MCF 10A (cell line): ENCODE measurements around the gene NPIPA2. TPM values are rescaled to one million over a fixed set of nuclear protein-coding genes. Genes with fewer than 3 reads are reported as not detected.
"Not testable (repeated sequence)": the region's sequence is repeated elsewhere in the genome, so short reads cannot be mapped to it uniquely, and the experiment has no call there.

Experiments used
- BruUV-seq: library from RNA; stranded (reverse); fragments of 400-500 nt; replicated peaks from 2 replicates; lab custom pipeline; 2021; lab: Mats Ljungman, UMichigan
- CTCF ChIA-PET: fragments of 300-600 bp; sonication (Branson Sonifier 250); formaldehyde crosslinking; extraction: SDS; loops from one replicate; lab custom pipeline; 2021; ENCODE audit warnings: antibody characterized with exemption, inconsistent platforms; lab: Yijun Ruan, JAX
- POLR2A ChIA-PET: fragments of 300-600, 350-650 bp; sonication (Branson Sonifier 250); formaldehyde crosslinking; extraction: SDS; loops from one replicate; lab custom pipeline; 2020; ENCODE audit warnings: antibody characterized with exemption, inconsistent platforms; lab: Yijun Ruan, JAX
- DNase-seq: peaks from one replicate; pipeline ENCODE4 v3.0.0-alpha.2; 2018; ENCODE audit not compliant: unreplicated experiment
- H3K27ac Mint-ChIP-seq: one replicate; pipeline ENCODE4 v1.8.0; 2022; ENCODE audit warnings: mild to moderate bottlenecking, low read depth, mixed read lengths; ENCODE audit not compliant: unreplicated experiment
- H3K27me3 Mint-ChIP-seq: one replicate; pipeline ENCODE4 v1.8.0; 2022; ENCODE audit warnings: mixed read lengths; ENCODE audit not compliant: insufficient read depth, unreplicated experiment
- H3K36me3 Mint-ChIP-seq: one replicate; pipeline ENCODE4 v1.8.0; 2022; ENCODE audit warnings: mild to moderate bottlenecking, moderate library complexity, mixed read lengths; ENCODE audit not compliant: insufficient read depth, unreplicated experiment
- H3K4me1 Mint-ChIP-seq: one replicate; pipeline ENCODE4 v1.8.0; 2022; ENCODE audit warnings: mixed read lengths; ENCODE audit not compliant: insufficient read depth, unreplicated experiment
- H3K4me3 Mint-ChIP-seq: one replicate; pipeline ENCODE4 v1.8.0; 2022; ENCODE audit warnings: mild to moderate bottlenecking, moderate library complexity, mixed read lengths; ENCODE audit not compliant: unreplicated experiment
- H3K9me3 Mint-ChIP-seq: one replicate; pipeline ENCODE4 v1.8.0; 2022; ENCODE audit warnings: mixed read lengths; ENCODE audit not compliant: unreplicated experiment
- intact Hi-C: fragments of 100-400 bp; cut with micrococcal nuclease; formaldehyde crosslinking; loops from 2 replicates; pipeline ENCODE4 v1.14.1; 2022
- total RNA-seq: library from RNA; stranded (reverse); gene quantifications from 2 replicates; pipeline ENCODE4 v1.2.3, GENCODE V29; 2022

The NPIPA2 gene
- total RNA-seq, 1 experiment from 2014 or later = 7.3 TPM

DNA sequence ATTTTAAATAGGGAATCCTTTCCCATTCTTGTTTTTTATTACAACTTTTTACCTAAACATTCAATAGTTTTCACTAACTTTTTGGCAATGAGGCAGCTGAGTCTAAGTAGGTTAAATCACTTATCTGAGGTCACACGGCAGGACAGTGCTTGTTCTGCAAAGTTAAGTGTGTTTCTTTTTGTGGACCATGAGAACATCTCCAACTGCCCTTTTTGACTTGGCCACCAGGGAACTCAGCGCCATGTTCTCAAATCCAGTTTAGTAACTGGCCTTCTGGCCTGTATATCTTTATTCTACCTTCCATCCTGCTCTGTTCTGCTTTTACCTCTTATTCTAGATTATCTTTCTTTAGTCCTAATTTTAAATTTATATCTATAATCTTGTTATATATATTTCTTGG is 31.3 kb downstream of the NPIPA2 start:
- intact Hi-C loops, H3K36me3 Mint-ChIP-seq, H3K4me1 Mint-ChIP-seq, H3K9me3 Mint-ChIP-seq, H3K27ac Mint-ChIP-seq, CTCF ChIA-PET, POLR2A ChIA-PET, H3K27me3 Mint-ChIP-seq, H3K4me3 Mint-ChIP-seq, BruUV-seq, DNase-seq: not testable (repeated sequence)

DNA sequence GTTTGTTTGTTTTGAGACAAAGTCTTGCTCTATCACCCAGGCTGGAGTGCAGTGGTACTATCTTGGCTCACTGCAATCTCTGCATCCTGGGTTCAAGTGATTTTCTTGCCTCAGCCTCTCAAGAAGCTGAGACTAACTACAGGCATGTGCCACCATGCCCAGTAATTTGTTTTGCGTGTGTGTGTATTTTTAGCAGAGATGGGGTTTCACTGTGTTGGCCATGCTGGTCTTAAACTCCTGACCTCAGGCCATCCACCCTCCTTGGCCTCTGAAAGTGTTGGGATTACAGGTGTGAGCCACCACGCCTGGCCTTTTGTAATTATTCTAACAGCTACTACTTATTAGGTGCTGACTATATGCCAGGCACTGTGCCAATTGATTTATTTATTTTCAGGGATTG is 33.3 kb downstream of the NPIPA2 start:
- DNase-seq, H3K4me3 Mint-ChIP-seq, H3K9me3 Mint-ChIP-seq, H3K4me1 Mint-ChIP-seq, intact Hi-C loops, POLR2A ChIA-PET, BruUV-seq, CTCF ChIA-PET, H3K27ac Mint-ChIP-seq, H3K27me3 Mint-ChIP-seq, H3K36me3 Mint-ChIP-seq: not testable (repeated sequence)

- H3K27ac Mint-ChIP-seq, CTCF ChIA-PET, BruUV-seq, H3K4me3 Mint-ChIP-seq, H3K9me3 Mint-ChIP-seq, POLR2A ChIA-PET, H3K4me1 Mint-ChIP-seq, H3K36me3 Mint-ChIP-seq, H3K27me3 Mint-ChIP-seq, intact Hi-C loops, DNase-seq: not testable (repeated sequence)
These were observed 34.4 kb downstream of the NPIPA2 start for GRCh38 chr16:14776763-14777162.

DNA sequence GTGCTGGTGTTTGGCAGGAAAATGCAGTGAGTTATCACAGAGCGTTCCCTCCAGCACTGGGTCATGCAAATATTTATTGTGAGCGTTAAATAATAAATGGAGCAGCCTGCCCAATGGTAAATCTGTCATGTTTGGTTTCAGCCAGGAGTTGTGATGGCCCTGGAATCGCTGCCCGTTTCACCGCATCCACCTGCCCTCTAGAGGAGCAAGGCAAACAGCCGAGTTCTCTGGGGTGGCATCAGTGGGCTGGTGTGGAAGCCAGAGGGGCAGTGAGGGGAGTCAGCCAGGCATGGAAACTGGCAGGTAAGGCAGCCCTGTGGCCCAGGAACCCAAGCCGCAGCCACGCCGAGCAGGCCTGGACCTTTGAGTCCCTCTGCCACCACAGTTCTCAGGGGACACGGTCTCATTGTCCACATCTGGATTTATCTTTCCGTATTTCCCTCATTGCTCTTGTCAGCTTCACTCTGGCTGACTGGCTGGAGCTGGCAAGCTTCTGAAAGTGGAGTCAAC is 37.1 kb downstream of the NPIPA2 start:
- H3K36me3 Mint-ChIP-seq = not testable (repeated sequence)

DNA sequence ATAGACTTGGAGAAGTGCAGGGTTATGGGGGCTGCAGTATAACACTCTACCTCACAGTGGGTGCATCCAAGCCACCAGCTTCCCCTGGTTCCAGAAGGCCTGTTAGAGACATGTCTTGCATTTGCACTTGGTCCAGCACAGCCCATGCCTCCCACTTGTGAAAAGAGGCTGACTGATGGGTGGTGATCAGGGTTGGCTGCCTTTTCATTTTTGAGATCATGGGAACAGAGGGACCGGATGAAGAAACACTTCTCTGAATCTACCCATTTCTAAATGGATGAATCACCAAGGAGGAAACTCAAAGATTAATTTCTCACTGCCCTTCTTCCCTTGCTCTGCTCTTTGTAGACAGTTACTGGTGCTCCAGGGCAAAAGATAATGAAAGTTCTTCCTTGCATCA is 43.8 kb downstream of the NPIPA2 start:
- H3K4me3 Mint-ChIP-seq, H3K27me3 Mint-ChIP-seq, intact Hi-C loops, H3K27ac Mint-ChIP-seq, H3K9me3 Mint-ChIP-seq, DNase-seq, CTCF ChIA-PET, POLR2A ChIA-PET, H3K36me3 Mint-ChIP-seq, H3K4me1 Mint-ChIP-seq, BruUV-seq: not testable (repeated sequence)

More for the DNA sequence above, 37.1 kb downstream of the NPIPA2 start:
- H3K4me1 Mint-ChIP-seq, intact Hi-C loops, H3K9me3 Mint-ChIP-seq, CTCF ChIA-PET, H3K27me3 Mint-ChIP-seq, BruUV-seq, H3K27ac Mint-ChIP-seq, POLR2A ChIA-PET, DNase-seq, H3K4me3 Mint-ChIP-seq: not testable (repeated sequence)

DNA sequence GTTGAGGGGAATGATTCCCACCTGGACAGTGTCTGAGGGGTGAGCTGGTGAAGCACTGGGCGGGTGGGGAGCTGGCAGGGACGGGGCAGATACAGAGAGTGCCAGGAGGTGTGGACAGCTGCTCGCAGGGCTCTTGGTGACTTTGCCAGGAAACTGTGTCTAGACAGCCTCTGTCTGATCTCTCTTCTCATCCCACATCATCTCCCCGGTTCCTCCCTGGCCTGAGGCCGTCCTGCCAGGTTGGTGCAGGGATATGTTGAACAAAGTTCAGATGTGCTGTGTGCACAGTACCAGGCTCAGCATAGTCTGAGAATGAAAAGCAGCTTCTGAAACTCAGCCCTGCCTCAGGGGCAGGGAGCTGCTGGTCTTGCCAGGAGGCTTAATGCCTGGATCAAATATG is 47.2 kb downstream of the NPIPA2 start:
- CTCF ChIA-PET, H3K36me3 Mint-ChIP-seq, POLR2A ChIA-PET, intact Hi-C loops, BruUV-seq, H3K4me1 Mint-ChIP-seq, DNase-seq, H3K27me3 Mint-ChIP-seq, H3K9me3 Mint-ChIP-seq, H3K4me3 Mint-ChIP-seq, H3K27ac Mint-ChIP-seq: not testable (repeated sequence)

- H3K4me3 Mint-ChIP-seq, CTCF ChIA-PET, H3K27ac Mint-ChIP-seq, intact Hi-C loops, H3K27me3 Mint-ChIP-seq, POLR2A ChIA-PET, H3K9me3 Mint-ChIP-seq, BruUV-seq, H3K4me1 Mint-ChIP-seq, H3K36me3 Mint-ChIP-seq, DNase-seq: not testable (repeated sequence)
These were observed 48.1 kb downstream of the NPIPA2 start for GRCh38 chr16:14790320-14790956.

DNA sequence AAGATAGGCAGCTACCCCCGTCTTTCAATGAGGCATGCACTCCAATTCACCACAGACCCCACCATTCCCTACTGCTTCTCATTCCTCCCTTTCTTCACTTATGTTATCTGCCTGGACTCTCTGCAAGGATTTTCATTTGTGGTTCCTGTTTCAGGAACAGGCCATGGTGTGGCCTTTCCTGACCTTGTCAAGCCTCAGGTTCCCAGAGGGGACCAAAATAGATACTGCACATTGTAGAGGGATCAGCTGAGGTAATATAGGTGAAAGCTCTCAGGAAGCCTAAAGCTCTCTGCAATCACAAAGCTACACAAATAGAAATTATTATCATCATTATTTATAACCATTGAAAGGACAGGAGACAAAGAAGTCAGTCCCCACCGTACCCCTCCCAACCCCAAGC is 50.6 kb downstream of the NPIPA2 start:
- H3K36me3 Mint-ChIP-seq, intact Hi-C loops, BruUV-seq: not testable (repeated sequence)

DNA sequence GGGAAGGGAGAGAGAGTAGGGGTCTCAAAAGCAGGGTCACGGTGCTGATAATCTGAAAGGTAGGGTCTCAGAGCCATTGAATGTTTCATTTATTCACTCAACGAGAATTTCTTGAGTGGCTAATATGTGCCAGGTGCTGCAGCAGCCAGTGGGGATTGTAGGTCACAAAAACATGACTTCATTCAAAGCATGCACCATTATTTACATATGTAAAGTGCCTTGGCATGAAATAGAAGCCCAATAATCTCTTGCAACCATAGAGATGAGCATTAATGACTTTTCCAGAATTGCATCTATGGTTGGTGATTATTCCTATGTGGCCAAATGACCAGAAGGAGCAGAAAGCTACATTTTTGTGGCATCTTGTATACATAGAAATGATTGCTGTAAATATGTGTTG is 55.2 kb downstream of the NPIPA2 start:
- H3K4me1 Mint-ChIP-seq, H3K9me3 Mint-ChIP-seq, BruUV-seq, POLR2A ChIA-PET, H3K27me3 Mint-ChIP-seq, H3K27ac Mint-ChIP-seq, CTCF ChIA-PET, intact Hi-C loops, H3K4me3 Mint-ChIP-seq, H3K36me3 Mint-ChIP-seq, DNase-seq: not testable (repeated sequence)

More for the DNA sequence above, 50.6 kb downstream of the NPIPA2 start:
- H3K27me3 Mint-ChIP-seq, CTCF ChIA-PET, H3K9me3 Mint-ChIP-seq, DNase-seq, POLR2A ChIA-PET, H3K4me3 Mint-ChIP-seq, H3K4me1 Mint-ChIP-seq, H3K27ac Mint-ChIP-seq: not testable (repeated sequence)
